Globus pallidus (tissue), 1 donor: ENCODE data around the gene THSD7A.
"Not testable (repeated sequence)": the region's sequence is repeated elsewhere in the genome, so short reads cannot be mapped to it uniquely, and the experiment has no call there.

ENCODE experiments used
- DNase-seq: peaks from one replicate; pipeline ENCODE4 v3.0.0-alpha.2; 2015; ENCODE audit warnings: low spot score

THSD7A gene

GRCh38 chr7:11587048-11587447 lies 244.9 kb downstream of the THSD7A start:
- no peak for DNase-seq

- no peak for DNase-seq
Measured at GRCh38 chr7:11584406-11585031, 247.5 kb downstream of the THSD7A start.

- no peak for DNase-seq
Measured at GRCh38 chr7:11579141-11579540, 252.9 kb downstream of the THSD7A start.

- no peak for DNase-seq
Measured at GRCh38 chr7:11576310-11576709, 255.7 kb downstream of the THSD7A start.

- no peak for DNase-seq
Measured at GRCh38 chr7:11573128-11573750, 258.8 kb downstream of the THSD7A start.

GRCh38 chr7:11570922-11571550 lies 261.0 kb downstream of the THSD7A start:
- no peak for DNase-seq

- DNase-seq = no peak
Measured at GRCh38 chr7:11570205-11570604, 261.8 kb downstream of the THSD7A start.

GRCh38 chr7:11567571-11567970 lies 264.4 kb downstream of the THSD7A start:
- no peak for DNase-seq

- no peak for DNase-seq
Measured at GRCh38 chr7:11557627-11558026, 274.4 kb downstream of the THSD7A start.

GRCh38 chr7:11552676-11553296 lies 279.2 kb downstream of the THSD7A start:
- DNase-seq = no peak

- DNase-seq = no peak
Measured at GRCh38 chr7:11551470-11551869, 280.5 kb downstream of the THSD7A start.

- DNase-seq = no peak
Measured at GRCh38 chr7:11548532-11548931, 283.5 kb downstream of the THSD7A start.

GRCh38 chr7:11541330-11541729 lies 290.7 kb downstream of the THSD7A start:
- no peak for DNase-seq

- no peak for DNase-seq
Measured at GRCh38 chr7:11540271-11540761, 291.7 kb downstream of the THSD7A start.

- no peak for DNase-seq
Measured at GRCh38 chr7:11539853-11540252, 292.1 kb downstream of the THSD7A start.

GRCh38 chr7:11538751-11539299 lies 293.2 kb downstream of the THSD7A start:
- DNase-seq = no peak

- no peak for DNase-seq
Measured at GRCh38 chr7:11533229-11533820, 298.7 kb downstream of the THSD7A start.

- DNase-seq = no peak
Measured at GRCh38 chr7:11529382-11529781, 302.6 kb downstream of the THSD7A start.

- DNase-seq = no peak
Measured at GRCh38 chr7:11527707-11528106, 304.3 kb downstream of the THSD7A start.

GRCh38 chr7:11524476-11525397 lies 307.3 kb downstream of the THSD7A start:
- DNase-seq = no peak

- not testable (repeated sequence) for DNase-seq
Measured at GRCh38 chr7:11521964-11522499, 310.0 kb downstream of the THSD7A start.
